GM19043 (cell line): ENCODE measurements around the gene SLC35G2.
"Not testable (repeated sequence)": the region's sequence is repeated elsewhere in the genome, so short reads cannot be mapped to it uniquely, and the experiment has no call there.

Source experiments
- ATAC-seq: cut with Tn5 transposase; IDR thresholded peaks from one replicate; pipeline ENCODE4 v1.9.1; 2021; ENCODE audit warnings: low read depth; ENCODE audit not compliant: unreplicated experiment

SLC35G2 gene

GRCh38 chr3:136835089-136835812 is 16.3 kb downstream of the SLC35G2 start:
- no peak for ATAC-seq

GRCh38 chr3:136835813-136836510 is 17.0 kb downstream of the SLC35G2 start:
- no peak for ATAC-seq

GRCh38 chr3:136836511-136837156 is 17.7 kb downstream of the SLC35G2 start:
- ATAC-seq: no peak

GRCh38 chr3:136838641-136839555 is 20.0 kb downstream of the SLC35G2 start:
- no peak for ATAC-seq

GRCh38 chr3:136839556-136839931 is 20.6 kb downstream of the SLC35G2 start:
- no peak for ATAC-seq

GRCh38 chr3:136840252-136840651 is 21.3 kb downstream of the SLC35G2 start:
- ATAC-seq: no peak

- no peak for ATAC-seq
These were observed 23.4 kb downstream of the SLC35G2 start for GRCh38 chr3:136842294-136842693.

GRCh38 chr3:136844724-136845123 is 25.8 kb downstream of the SLC35G2 start:
- ATAC-seq: no peak

GRCh38 chr3:136852180-136852579 is 33.3 kb downstream of the SLC35G2 start:
- ATAC-seq: no peak

- ATAC-seq: no peak
These were observed 37.7 kb downstream of the SLC35G2 start for GRCh38 chr3:136856665-136857064.

- ATAC-seq: no peak
These were observed 39.5 kb downstream of the SLC35G2 start for GRCh38 chr3:136858381-136858780.

GRCh38 chr3:136860541-136860940 is 41.6 kb downstream of the SLC35G2 start:
- no peak for ATAC-seq

- ATAC-seq: peak; percentile 95
These were observed 43.1 kb downstream of the SLC35G2 start, which contains the start of gene NCK1 for GRCh38 chr3:136861890-136862616. TSS of gene NCK1 (plus strand) at chr3:136862208. CDS start at chr3:136928002, 65,794 bp downstream.

- ATAC-seq: peak; percentile 16
These were observed 43.8 kb downstream of the SLC35G2 start for GRCh38 chr3:136862617-136863322.

GRCh38 chr3:136869282-136869681 is 50.4 kb downstream of the SLC35G2 start:
- ATAC-seq: no peak

- not testable (repeated sequence) for ATAC-seq
These were observed 53.3 kb downstream of the SLC35G2 start for GRCh38 chr3:136872258-136872657.

GRCh38 chr3:136879510-136879909 is 60.6 kb downstream of the SLC35G2 start:
- ATAC-seq: not testable (repeated sequence)

- no peak for ATAC-seq
These were observed 63.6 kb downstream of the SLC35G2 start for GRCh38 chr3:136882571-136882970.
